Stomach (tissue), 4 donors: Measurements from ENCODE around the gene PBX3.

Source experiments
- CTCF ChIP-seq, 7 experiments: fragments of 450-650 bp in 4 of 7; fragments of 200-600 bp in 3 of 7; sonication (generic) in 3 of 7; IDR thresholded peaks; one replicate each; pipeline ENCODE4 v1.5.1; 2016 to 2019; ENCODE audit warnings: antibody characterized with exemption in 7 of 7, control low read depth in 2 of 7, mild to moderate bottlenecking in 1 of 7
- POLR2A ChIP-seq, 4 donors: fragments of 450-650 bp; IDR thresholded peaks; one replicate each; pipeline ENCODE4 v1.6.1; 2016; ENCODE audit warnings: antibody characterized with exemption in 4 of 4, control low read depth in 2 of 4, mild to moderate bottlenecking in 1 of 4, moderate library complexity in 1 of 4

GRCh38 chr9:125894566-125894965 is 147.4 kb downstream of the PBX3 start:
- TF ChIP-seq CTCF (IDR thresholded peaks at IDR 0.05) (no peak), POLR2A (IDR thresholded peaks at IDR 0.05) (no peak)
